ENCODE data around the gene TANC1.

Gene TANC1

DNA sequence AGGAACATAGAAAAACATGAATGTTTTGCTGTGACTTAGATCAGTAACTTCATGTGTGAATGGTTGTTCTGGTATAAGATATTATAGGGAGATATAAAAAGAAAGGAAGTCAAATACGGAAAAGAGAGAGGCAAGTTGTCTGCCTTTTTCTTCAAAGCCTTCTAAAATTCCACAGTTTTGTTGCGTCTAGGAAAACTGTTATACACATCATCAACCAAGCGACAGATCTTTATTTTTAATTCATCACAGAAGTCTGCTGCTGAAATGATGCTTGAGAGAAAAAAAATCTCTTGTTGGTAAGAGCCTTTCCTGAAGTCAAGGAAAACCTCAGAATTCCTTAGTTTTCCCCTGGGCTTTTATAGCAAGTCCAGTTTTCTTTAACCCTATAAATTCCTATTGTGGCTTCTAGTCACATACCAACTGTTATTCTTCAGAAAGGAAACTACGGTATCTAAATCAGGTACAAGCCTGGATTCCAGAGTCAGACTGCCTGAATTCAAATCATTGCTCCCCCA lies 36.3 kb upstream of the TANC1 start:
- TF ChIP-seq POLR2AphosphoS5 (IDR thresholded peaks at IDR 0.05; ENCODE audit: low read depth, low read length) (no peak), SIN3A (IDR thresholded peaks at IDR 0.05; ENCODE audit: borderline replicate concordance, insufficient read depth, low read length) (0 out of 2 replicates have a peak, but pooled peaks have one; percentile 15)

DNA sequence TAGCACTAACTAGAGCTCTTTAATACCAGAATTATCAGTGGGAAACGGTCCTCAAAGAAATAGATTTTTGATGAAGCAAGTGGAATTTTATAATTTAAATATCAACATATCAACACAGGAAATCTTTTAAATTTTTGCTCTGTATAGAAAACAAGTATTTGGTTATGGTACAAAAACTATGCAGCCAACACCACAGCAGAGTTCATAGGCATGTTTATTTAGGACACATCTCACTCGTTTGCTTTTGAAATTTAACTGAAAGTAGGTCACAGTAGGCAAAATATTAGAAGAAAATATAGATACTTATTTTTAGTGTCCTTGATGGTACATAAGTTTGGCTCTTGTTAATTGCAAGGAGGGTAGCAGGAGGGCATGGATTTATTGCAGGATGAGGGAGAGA lies 34.3 kb upstream of the TANC1 start:
- no peak for TF ChIP-seq REST (IDR thresholded peaks at IDR 0.05; ENCODE audit: insufficient read depth in 1 of 2, low read depth in 2 of 2, low read length in 2 of 2)
- TF ChIP-seq FOXP2 (optimal IDR thresholded peaks at IDR 0.05; ENCODE audit: borderline replicate concordance, extremely low read depth, extremely low read length, insufficient read depth) = no peak
- no peak for TF ChIP-seq SIN3A (IDR thresholded peaks at IDR 0.05; ENCODE audit: borderline replicate concordance, insufficient read depth, low read length)
- TF ChIP-seq POLR2AphosphoS5 (IDR thresholded peaks at IDR 0.05; ENCODE audit: low read depth, low read length) = no peak
- TF ChIP-seq TAF1 (IDR thresholded peaks at IDR 0.05; ENCODE audit: borderline replicate concordance, insufficient read depth, low read length) = no peak

DNA sequence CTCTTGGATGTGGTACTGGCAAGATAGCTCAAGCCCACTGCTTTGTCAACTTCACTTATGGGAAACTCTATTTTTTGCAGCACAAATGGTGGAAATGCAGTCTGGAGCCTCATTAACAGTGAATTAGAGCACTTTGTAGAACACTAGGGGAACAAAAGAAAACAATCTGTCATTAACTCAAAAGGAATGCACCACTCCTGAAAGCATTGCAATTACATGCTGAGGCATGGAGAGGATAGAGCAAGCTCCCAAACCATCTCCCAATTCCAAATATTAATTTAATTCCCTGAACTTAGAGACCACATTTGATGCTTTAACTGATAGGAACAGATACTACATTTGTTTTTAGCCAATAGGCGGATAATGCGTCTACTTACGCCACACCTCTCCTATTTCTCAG lies 32.8 kb upstream of the TANC1 start:
- TF ChIP-seq FOXP2 (optimal IDR thresholded peaks at IDR 0.05; ENCODE audit: borderline replicate concordance, extremely low read depth, extremely low read length, insufficient read depth) (no peak), POLR2AphosphoS5 (IDR thresholded peaks at IDR 0.05; ENCODE audit: low read depth, low read length) (no peak), TAF1 (IDR thresholded peaks at IDR 0.05; ENCODE audit: borderline replicate concordance, insufficient read depth, low read length) (no peak), SIN3A (IDR thresholded peaks at IDR 0.05; ENCODE audit: borderline replicate concordance, insufficient read depth, low read length) (no peak), REST (IDR thresholded peaks at IDR 0.05; ENCODE audit: insufficient read depth in 1 of 2, low read depth in 2 of 2, low read length in 2 of 2) (no peak)

DNA sequence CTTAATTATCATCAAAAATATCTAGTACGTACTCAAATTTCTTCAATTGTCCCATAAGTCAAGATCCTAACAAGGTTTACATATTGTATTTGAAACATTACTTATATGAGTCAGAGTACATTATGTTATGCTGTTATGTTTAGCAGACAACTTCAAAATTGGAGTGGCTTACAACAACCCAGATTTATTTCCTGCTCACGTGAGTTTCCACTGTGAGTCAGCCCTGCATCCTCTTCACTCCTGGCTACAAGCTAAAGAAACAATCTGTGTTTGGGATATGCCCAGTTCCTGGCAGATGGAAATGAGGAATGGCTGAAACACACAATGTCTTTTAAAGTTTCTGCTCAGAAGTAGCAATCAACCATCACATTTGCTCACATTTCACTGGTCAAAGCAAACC lies 31.5 kb upstream of the TANC1 start:
- peak; percentile 64 for TF ChIP-seq FOXP2 (optimal IDR thresholded peaks at IDR 0.05; ENCODE audit: borderline replicate concordance, extremely low read depth, extremely low read length, insufficient read depth)
- TF ChIP-seq SIN3A (IDR thresholded peaks at IDR 0.05; ENCODE audit: borderline replicate concordance, insufficient read depth, low read length) = peak; percentile 54; the same call in 1 of the 2 replicates
- TF ChIP-seq POLR2AphosphoS5 (IDR thresholded peaks at IDR 0.05; ENCODE audit: low read depth, low read length) = no peak

GRCh38 chr2:158940356-158940755 lies 28.1 kb upstream of the TANC1 start:
- TF ChIP-seq SIN3A (IDR thresholded peaks at IDR 0.05; ENCODE audit: borderline replicate concordance, insufficient read depth, low read length) (no peak), REST (IDR thresholded peaks at IDR 0.05; ENCODE audit: insufficient read depth in 1 of 2, low read depth in 2 of 2, low read length in 2 of 2) (no peak), POLR2AphosphoS5 (IDR thresholded peaks at IDR 0.05; ENCODE audit: low read depth, low read length) (no peak), FOXP2 (optimal IDR thresholded peaks at IDR 0.05; ENCODE audit: borderline replicate concordance, extremely low read depth, extremely low read length, insufficient read depth) (no peak), TAF1 (IDR thresholded peaks at IDR 0.05; ENCODE audit: borderline replicate concordance, insufficient read depth, low read length) (no peak)

DNA sequence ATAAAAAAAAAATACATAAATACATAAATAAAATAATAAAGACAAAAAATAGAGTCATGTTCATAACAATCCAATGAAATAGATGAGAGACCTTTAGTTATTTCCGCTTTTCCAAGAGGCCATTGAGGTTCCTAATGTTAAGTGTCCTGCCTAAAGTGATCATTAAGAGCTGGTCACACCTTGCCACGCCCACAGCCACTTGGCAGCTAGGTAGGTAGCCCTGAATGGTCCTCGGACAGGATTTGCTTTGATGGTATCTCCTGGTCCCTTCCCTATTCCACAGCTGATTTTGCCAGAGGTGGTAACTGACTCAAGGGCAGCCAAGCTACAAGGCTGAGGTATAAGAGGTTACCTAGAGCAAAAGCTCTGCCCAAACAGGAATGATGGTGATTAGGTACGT lies 24.5 kb upstream of the TANC1 start:
- no peak for TF ChIP-seq REST (IDR thresholded peaks at IDR 0.05; ENCODE audit: insufficient read depth in 1 of 2, low read depth in 2 of 2, low read length in 2 of 2)

Measured in PFSK-1 (cell line).